ENCODE data around the gene PRPF6.

The PRPF6 gene

GRCh38 chr20:64035933-64036345 is 55.0 kb downstream of the PRPF6 start, which contains the start of gene C20orf204:
Gene C20orf204 (plus strand): TSS chr20:64036182. CDS start chr20:64036324, 142 bp downstream.
- TF ChIP-seq CTCF (IDR thresholded peaks at IDR 0.05): no peak

- TF ChIP-seq CTCF (IDR thresholded peaks at IDR 0.05): no peak
These were observed 55.6 kb downstream of the PRPF6 start for GRCh38 chr20:64036346-64037198.

- no peak for TF ChIP-seq CTCF (IDR thresholded peaks at IDR 0.05)
These were observed 56.2 kb downstream of the PRPF6 start for GRCh38 chr20:64037199-64037497.

GRCh38 chr20:64037498-64038213 is 56.7 kb downstream of the PRPF6 start:
- TF ChIP-seq CTCF (IDR thresholded peaks at IDR 0.05): no peak

- TF ChIP-seq CTCF (IDR thresholded peaks at IDR 0.05): no peak
These were observed 57.3 kb downstream of the PRPF6 start for GRCh38 chr20:64038224-64038564.

GRCh38 chr20:64038565-64039292 is 57.8 kb downstream of the PRPF6 start:
- peak; percentile 84 for TF ChIP-seq CTCF (IDR thresholded peaks at IDR 0.05)

GRCh38 chr20:64039293-64040160 is 58.6 kb downstream of the PRPF6 start:
- no peak for TF ChIP-seq CTCF (IDR thresholded peaks at IDR 0.05)
